ENCODE results near the gene GDPD2.

DNA sequence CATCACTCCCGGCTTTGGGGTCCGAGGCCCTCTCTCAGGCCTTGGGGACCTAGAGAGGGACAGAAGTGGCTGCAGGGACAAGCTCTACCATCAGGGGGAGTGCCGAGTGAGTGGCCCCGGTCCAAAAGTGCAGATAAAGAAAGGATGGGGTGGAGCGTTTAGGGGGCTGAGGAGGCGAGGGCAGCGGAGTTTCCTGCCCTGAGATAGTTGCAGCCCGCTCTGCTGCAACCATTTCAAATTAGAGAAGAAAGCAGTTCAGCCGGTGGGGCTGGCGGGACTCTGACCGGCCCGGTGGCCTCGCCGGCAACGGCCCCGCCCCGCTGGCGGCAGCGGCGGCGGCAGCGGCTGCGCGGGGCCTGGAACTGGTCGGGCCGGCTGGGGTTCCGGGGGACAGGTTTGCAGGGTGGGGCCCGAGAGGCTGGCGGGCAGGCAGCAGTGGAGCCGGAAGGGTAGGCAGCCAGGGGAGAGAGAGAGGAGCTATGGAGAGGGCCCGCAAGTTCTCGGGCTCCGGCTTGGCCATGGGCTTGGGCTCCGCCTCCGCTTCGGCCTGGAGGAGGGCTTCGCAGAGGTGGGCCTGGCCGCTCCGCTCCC lies 29.1 kb downstream of the GDPD2 start:
- TF ChIP-seq, protein P1, sequence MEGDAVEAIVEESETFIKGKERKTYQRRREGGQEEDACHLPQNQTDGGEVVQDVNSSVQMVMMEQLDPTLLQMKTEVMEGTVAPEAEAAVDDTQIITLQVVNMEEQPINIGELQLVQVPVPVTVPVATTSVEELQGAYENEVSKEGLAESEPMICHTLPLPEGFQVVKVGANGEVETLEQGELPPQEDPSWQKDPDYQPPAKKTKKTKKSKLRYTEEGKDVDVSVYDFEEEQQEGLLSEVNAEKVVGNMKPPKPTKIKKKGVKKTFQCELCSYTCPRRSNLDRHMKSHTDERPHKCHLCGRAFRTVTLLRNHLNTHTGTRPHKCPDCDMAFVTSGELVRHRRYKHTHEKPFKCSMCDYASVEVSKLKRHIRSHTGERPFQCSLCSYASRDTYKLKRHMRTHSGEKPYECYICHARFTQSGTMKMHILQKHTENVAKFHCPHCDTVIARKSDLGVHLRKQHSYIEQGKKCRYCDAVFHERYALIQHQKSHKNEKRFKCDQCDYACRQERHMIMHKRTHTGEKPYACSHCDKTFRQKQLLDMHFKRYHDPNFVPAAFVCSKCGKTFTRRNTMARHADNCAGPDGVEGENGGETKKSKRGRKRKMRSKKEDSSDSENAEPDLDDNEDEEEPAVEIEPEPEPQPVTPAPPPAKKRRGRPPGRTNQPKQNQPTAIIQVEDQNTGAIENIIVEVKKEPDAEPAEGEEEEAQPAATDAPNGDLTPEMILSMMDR (IDR thresholded peaks at IDR 0.05): peak in 2 of 3 donors; percentile 47 to 53
- TF ChIP-seq POLR2A (IDR thresholded peaks at IDR 0.05) (no peak), POLR2AphosphoS5 (IDR thresholded peaks at IDR 0.05) (no peak)

All from breast epithelium (tissue), 3 donors.